AG08396 (cell line): ENCODE results near the gene DSC3.

Experiments
- DNase-seq: peaks from one replicate; pipeline ENCODE4 v3.0.0; 2012; ENCODE audit warnings: low spot score, mixed read lengths

DSC3 gene

DNA sequence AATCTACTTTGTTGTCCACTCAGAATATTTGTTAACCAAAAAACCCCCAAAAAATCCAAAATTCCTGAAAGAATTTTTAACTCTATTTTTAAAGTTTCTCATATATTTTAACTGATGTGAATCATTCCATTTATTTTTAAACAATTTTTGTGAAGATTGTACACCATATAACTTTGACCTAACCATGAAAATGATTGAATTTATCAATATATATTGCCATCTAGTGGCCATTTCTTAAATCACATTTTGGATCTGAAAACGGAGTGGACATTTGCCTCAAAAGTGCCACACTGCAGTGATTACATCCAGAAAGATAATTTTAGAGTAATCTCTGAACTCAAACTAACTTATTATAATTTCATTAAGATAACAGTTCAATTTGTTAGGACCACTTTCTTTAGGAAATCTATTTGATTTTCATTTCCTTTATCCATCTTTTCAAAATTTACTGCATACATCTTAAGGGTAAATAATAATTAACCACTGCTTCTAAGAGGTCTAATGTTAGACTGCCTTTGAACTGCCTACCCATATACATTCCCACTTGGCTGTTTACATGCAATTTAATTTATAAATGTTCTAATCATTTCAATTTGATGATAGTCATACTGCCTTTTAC is 71.1 kb downstream of the DSC3 start:
- peak; percentile 8 for DNase-seq

DNA sequence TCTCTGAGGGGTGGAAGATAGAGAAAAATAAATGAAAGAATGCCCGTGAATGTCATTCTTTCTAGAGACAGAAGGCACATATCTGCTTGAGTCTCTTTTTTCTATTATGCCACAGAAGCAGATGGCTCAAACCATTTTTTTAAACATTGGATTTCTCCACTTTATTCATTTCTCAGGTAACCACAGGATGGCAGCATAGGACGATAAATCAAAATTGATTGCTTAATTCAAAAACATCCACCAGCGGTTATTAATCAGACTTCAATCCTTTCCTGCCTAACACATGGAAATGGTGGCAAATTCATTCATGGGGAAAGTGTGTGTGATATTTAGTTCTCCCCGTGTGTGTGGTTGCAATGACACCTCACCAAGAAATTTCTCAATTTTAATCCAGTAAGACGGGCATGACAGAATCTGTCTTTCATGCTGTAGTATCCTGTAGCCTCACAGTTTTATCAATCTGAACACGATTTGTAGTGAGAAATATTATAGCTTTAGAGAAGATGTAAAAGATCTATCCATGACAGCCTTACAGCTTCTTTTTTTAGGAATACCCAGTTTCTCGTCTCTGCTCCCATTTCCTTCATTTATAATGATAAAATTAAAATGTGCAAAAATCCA is 72.2 kb downstream of the DSC3 start:
- no peak for DNase-seq

DNA sequence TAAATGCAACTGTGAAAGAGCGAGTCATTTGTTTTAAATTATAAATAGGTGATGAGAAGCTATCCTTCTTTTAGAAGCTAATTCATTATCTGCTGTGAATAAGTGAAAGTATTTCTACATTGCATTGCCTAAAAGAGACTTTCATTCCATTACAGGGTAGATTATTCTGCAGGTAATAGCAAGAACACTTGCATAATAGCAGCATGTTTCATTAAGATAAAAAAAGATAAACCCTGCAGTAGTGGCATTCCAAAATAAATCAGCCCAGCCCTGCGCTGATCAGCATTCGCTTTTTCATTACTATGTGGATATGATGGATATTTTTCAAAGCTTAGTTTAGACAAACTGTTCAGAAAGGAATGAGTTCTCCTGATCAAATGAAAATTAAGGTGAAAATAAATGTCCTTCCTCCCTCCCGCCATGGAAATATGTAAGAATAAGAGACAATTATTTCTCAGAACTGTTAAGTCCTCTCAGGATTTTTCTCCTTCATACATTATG is 72.8 kb downstream of the DSC3 start:
- DNase-seq, result no peak

DNA sequence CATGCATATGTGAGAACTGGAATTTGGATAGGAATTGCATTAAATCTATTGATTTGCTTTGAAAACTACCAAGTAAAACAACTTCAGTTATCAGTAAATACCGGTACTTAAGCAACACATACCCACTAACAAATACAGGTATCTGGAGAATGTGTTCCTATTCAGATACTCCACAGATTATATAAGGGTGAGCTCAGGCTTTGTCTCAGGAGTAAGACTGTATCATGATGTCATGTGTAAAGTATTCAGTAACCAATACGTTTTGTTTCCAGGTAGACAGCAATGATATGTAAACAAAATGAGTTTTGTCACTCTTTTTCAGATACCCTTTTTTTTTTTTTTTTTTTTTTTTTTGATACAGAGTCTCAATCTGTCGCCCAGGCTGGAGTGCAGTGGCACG is 74.8 kb downstream of the DSC3 start:
- DNase-seq, result no peak

DNA sequence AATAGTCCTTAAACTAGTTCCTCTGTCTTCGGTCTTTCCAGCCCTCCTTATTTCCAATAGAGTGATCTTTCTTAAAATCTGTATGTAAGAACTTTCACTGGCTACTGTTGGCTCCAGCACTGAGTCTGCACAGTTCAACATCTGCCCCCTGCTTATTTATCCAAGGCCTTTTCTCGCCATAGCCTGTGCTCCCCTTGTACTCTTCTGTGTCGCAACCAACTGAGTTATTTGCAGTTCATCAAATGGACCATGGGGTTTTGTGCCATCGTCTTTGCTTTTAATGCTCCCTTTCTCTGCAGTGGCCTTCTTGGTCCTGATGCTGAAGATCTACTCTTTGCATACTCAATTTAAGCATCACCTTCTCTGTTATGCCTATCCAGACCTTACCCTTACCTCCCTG is 77.3 kb downstream of the DSC3 start:
- no peak for DNase-seq

DNA sequence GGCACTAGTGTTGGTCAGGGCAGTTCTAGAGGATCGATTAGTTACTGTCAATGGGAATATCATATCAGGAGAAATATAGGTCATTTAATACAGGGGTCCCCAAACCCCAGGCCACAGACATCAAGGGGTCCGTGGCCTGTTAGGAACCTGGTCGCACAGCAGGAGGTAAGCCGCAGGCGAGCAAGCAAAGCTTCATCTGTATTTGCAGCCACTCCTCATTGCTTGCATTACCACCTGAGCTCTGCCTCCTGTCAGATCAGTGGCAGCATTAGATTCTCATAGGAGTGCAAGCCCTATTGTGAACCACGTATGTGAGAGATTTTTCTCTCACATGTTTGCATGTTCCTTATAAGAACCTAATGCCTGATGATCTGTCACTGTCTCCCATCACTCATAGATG is 81.9 kb downstream of the DSC3 start:
- no peak for DNase-seq

DNA sequence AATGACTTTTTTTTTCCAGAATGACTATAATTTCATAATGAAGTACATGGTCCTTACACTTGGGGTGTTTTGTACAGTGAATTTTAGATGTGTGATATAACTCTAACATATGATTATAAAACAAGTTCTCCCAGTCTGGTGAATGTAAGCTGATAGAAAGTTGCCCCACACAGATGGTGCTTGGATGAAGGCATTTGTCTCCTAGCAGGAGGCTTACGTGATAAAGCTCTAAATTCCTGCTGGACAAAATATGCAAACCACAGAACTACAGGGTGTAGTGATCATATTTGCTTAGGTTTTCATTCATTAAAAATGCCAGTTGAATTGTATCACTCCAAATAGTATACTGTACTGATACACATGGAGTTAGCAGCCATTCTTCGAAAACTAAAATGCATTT is 85.5 kb downstream of the DSC3 start:
- DNase-seq, result no peak

DNA sequence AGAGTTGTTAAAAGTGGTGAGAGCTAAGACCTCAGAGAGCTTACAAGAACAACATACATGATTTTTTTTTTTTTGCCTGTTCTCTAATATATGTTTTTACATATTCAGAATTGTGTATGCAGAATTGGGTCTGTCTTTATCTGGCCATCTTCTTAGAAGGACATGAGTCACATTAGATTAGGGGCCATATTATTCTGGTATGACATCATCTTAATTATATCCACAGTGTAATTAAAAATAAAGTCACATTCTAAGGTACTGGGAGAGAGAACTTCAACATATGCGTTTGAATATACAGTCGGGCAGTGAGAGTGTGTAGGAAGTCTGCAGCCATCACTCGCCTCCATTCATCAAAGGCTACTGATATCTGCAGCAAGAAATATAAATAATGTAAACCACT is 88.3 kb downstream of the DSC3 start:
- no peak for DNase-seq

DNA sequence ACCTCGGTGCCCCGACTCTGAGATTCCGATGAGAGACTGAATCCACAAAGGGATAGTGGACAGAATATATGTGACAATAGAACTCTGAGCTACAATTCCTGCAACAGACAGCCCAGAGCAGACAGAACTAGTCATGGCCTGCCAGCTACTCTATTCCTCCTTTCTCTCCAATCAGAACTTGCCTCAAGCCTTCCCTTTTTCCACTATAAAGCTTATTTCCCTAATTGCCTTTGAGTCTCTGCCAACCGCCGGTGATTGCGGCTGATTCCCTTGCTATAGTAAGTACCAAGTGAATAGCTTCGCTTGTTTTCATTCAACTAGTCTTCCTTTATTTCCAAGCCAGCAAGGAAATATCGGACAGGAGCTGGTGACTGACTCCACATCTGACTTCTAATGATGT is 96.8 kb downstream of the DSC3 start:
- DNase-seq, result no peak

DNA sequence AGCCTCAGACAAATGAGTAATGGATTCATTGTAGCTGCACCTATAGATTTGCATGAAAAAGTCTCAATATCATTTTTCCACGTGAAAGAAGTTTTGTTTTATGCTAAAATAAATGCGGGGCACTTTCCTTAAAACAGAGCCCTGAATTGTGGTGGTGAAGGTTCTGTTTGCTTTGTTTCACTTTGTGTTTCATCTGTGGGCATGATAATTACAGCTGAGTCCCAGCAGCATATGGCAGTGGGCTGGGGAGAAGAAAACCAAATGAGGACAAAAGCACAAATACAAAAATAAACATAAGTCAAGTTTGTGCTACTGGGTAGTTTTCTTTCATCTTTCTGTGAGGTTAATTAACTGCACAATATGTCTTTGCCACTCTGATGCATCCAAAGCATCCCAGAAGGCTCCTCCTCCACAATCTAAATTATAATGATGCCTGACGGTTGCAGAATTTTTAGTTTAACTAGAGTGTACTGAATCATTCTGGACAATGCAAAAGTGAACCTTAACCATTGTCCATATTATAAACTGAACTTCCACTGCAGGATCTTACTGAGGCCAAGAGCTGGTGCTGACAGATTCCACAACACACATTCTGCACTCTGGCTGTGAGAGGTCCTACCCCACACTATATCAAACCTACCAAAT is 97.6 kb downstream of the DSC3 start:
- no peak for DNase-seq

DNA sequence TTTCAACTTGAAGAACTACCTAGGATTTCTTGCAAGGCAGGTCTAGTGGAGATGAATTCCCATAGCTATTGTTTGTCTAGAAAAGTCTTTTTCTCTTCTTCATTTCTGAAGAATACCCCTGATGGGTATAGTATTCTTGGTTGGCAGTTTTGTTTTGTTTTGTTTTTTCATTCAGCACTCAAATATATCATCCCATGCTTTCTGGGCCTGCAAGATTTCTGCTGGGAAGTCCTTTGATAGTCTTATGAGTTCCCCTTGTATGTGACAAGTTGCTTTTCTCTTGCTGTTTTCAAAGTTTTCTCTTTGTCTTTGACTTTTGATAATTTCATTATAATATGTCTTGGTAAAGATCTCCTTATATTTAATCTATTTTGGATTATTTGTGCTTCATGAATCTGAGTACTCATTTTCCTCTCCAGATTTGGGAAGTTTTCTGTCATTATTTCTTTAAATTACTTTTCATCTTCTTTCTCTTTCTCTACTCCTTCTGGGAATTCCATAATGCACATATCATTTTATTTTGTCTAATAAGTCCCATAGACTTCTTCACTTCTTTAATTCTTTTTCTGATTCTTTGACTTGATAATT is 101.5 kb downstream of the DSC3 start:
- DNase-seq, result no peak
